CD4-positive, alpha-beta T cell treated with Interleukin-17A for 4 hours (primary cell): ENCODE data around the gene PLEKHM1.

Experiments
- DNase-seq: peaks from one replicate; pipeline ENCODE4 v3.0.0-alpha.2; 2020; ENCODE audit warnings: mixed read lengths

PLEKHM1 gene

GRCh38 chr17:45425125-45425983 is 65.2 kb downstream of the PLEKHM1 start:
- no peak for DNase-seq

- no peak for DNase-seq
These were observed 65.8 kb downstream of the PLEKHM1 start for GRCh38 chr17:45424769-45425124.

GRCh38 chr17:45423975-45424335 is 66.6 kb downstream of the PLEKHM1 start:
- no peak for DNase-seq

GRCh38 chr17:45423304-45423974 is 67.1 kb downstream of the PLEKHM1 start:
- no peak for DNase-seq

- DNase-seq: no peak
These were observed 75.3 kb downstream of the PLEKHM1 start for GRCh38 chr17:45414990-45415881.

- no peak for DNase-seq
These were observed 77.0 kb downstream of the PLEKHM1 start for GRCh38 chr17:45413498-45413923.

- DNase-seq: no peak
These were observed 79.0 kb downstream of the PLEKHM1 start for GRCh38 chr17:45411348-45412105.

GRCh38 chr17:45410144-45411091 is 80.1 kb downstream of the PLEKHM1 start:
- peak; percentile 78 for DNase-seq

- DNase-seq: peak; percentile 47
These were observed 80.9 kb downstream of the PLEKHM1 start for GRCh38 chr17:45409659-45410076.

GRCh38 chr17:45408611-45409421 is 81.7 kb downstream of the PLEKHM1 start:
- no peak for DNase-seq

- no peak for DNase-seq
These were observed 84.4 kb downstream of the PLEKHM1 start for GRCh38 chr17:45406107-45406506.

- no peak for DNase-seq
These were observed 85.1 kb downstream of the PLEKHM1 start for GRCh38 chr17:45405250-45406086.

- DNase-seq: no peak
These were observed 85.7 kb downstream of the PLEKHM1 start for GRCh38 chr17:45404870-45405249.

- DNase-seq: no peak
These were observed 86.5 kb downstream of the PLEKHM1 start for GRCh38 chr17:45403906-45404490.

GRCh38 chr17:45402916-45403315 is 87.6 kb downstream of the PLEKHM1 start:
- no peak for DNase-seq

- no peak for DNase-seq
These were observed 91.7 kb downstream of the PLEKHM1 start for GRCh38 chr17:45398800-45399199.

GRCh38 chr17:45397796-45398195 is 92.7 kb downstream of the PLEKHM1 start:
- DNase-seq: no peak

GRCh38 chr17:45396496-45397205 is 93.9 kb downstream of the PLEKHM1 start:
- no peak for DNase-seq
